ENCODE data around the gene CAB39.

CAB39 gene

DNA sequence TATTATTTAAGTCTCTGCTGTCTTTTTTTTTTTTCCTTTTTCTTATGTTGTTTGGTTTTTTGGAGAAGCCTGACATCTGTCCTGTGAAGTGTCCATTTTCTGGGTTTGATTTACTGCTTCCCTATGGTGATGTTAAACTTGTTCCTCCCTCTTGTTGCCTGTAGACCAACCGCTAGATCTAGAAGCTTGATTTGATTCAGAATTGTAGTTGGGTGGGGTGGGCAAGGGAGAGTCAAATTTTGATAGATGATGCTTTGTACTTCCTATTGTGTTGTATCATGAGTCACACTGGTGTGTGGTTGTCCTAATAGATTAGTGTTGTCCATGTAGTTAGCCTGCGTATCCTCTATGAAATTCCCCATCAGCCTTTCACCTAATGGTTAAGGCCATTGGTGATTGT, 35.4 kb downstream of the CAB39 start:
- DNase-seq (ENCODE audit: extremely low read depth in 1 of 2, low read depth in 1 of 2) = no peak

DNA sequence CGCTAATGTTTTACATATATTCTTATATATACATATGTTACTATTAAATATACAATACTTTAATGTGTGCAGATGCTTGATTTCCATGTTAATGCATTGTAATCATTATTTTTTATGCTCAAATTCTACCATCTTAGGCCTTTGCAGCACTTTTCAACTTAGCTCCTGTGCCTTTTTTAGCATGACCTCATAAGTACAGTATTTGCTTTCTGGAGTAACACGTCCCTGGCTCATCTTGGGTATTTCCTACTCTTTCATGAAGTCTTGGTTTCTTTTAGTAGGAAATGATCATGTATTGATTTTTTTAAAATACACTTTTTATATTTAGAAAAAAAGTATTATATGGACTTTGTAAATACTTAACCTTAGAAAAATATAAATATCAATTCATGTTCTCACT, 36.5 kb downstream of the CAB39 start:
- no peak for DNase-seq (ENCODE audit: extremely low read depth in 1 of 2, low read depth in 1 of 2)

DNA sequence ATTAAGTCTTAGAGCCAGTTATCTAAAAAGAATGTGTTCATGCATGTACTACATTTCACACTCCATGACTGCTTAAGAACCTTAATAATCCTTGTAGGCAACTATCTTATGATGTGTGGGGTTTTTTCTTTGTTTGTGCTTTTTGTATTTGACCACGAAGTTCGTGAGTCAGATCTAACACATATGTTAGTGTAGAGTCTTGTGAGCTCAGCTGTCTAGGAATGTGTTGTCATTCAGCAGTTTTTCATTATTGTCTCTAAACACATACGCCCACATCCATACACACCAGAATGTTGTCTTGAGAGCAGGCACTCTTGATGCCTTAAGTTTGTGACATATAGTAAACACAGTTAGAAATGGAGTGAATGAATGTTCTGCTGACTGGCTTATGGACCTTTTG, 38.4 kb downstream of the CAB39 start:
- no peak for DNase-seq (ENCODE audit: extremely low read depth in 1 of 2, low read depth in 1 of 2)

DNA sequence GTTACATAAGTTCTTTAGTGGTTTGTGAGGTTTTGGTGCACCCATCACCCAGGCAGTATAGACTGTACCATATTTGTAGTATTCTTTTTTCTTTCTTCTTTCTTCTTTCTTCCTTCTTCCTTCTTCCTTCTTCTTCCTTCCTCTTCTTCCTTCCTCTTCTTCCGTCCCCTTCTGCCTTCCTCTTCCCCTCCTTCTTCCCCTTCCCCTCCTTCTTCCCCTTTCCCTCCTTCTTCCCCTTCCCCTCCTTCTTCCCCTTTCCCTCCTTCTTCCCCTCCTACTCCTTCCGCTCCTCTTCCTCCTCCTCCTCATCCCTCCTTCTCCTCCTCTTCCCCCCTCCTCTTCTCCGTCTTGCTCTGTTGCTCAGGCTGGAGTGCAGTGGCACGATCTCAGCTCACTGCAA, 41.6 kb downstream of the CAB39 start:
- no peak for DNase-seq (ENCODE audit: extremely low read depth in 1 of 2, low read depth in 1 of 2)

DNA sequence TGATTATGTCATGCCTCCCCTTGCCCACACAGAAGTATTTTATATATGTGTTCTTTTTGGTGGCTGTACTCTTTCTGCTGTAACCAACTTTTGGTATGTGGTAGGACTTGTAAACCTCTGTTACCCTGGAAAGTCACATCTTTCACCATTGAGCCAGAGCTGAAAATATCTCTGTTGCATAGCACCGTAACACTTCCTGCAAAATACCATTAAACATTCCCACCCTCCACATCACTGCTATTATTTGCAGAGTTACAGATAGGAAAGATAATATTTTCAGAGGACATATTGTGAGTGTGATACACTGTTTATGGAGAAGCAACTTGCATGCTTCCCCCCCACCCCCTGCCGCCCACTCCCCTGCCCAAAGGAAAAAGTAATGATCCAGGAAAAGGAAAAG, 44.8 kb downstream of the CAB39 start:
- no peak for DNase-seq (ENCODE audit: extremely low read depth in 1 of 2, low read depth in 1 of 2)

DNA sequence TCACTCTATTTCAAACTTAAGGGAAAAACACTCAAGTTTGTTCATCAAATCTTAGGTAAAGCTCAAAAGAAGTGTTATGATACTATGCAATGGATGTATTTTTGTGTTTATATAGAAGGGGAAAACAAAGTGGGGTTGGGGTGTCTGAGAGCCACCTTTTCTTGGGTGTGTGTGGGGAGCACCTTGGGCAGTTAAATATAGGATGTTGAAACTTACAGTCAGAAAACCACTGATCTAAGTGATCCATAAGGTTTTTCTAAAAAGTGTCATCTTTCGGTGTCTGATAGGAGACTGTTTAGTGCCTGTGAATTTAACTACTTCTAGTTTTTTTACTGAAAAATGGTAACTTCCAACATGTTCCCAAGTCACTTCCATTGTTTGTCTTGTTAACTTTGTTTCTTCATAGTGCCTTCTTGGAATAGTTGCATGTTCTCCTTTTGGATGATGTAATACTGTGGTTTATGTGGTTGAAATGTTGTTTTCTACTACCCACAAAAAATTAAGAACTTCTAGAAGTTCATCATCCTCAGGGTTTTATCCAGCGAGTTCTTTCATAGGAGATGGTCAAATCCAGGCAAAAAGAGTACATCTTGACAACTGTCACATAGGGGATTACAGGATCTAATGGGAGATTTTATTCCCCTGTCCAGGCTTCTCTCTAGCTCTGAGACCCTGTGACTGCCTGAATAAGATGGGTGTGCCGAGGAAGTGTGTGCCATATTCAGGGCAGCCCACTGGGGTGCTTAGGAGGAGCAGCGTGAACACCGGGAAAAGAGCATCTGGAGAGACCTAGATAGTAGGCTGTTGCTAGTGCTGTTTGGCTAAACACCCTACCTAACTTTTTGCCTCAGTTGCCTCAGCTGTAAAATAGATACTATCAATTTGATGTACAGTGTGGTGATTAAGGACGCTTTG, 46.2 kb downstream of the CAB39 start:
- no peak for DNase-seq (ENCODE audit: extremely low read depth in 1 of 2, low read depth in 1 of 2)

DNA sequence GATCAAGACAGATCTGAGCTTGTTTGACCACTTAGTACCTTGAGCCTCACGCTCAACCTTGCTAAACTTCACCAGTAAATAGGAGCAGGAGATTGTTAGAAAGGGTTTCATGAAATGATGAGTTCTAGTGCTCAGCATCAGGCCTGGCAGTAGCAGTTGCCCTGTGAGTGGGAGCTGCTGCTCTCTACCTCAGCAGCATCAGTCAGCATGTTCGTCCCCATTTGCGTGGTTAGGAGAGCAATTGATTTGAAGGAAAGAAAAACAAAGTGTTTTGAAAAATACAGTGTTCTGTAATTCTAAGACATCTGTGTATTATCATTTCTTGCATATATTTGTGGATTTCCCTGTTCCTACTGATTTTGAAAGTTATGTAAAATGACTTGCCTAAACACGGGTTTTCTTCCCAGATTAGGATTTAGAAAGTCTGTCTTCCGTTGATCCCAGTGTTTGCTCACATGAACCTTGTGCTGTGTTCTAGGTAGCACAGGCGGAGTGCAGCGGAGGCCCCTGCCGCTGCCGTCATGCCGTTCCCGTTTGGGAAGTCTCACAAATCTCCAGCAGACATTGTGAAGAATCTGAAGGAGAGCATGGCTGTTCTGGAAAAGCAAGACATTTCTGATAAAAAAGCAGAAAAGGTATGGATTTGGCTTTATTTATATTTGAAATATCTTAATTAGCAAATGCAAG, 47.0 kb downstream of the CAB39 start:
- no peak for DNase-seq (ENCODE audit: extremely low read depth in 1 of 2, low read depth in 1 of 2)

DNA sequence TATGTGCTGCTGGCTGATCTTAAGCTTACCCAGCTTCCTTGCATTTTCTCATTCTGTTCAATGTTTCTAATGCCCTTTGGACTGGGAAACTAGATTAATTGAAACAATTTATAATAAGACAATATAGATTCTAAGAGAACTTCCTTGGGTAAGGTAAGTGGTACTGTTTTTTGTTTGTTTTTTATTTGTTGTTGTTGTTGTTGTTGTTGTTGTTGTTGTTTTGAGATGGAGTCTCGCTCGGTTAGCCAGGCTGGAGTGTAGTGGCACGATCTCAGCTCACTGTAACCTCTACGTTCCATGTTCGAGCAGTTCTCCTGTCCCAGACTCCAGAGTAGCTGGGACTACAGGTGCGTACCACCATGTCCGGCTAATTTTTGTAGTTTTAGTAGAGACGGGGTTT, 49.1 kb downstream of the CAB39 start:
- no peak for DNase-seq (ENCODE audit: extremely low read depth in 1 of 2, low read depth in 1 of 2)

DNA sequence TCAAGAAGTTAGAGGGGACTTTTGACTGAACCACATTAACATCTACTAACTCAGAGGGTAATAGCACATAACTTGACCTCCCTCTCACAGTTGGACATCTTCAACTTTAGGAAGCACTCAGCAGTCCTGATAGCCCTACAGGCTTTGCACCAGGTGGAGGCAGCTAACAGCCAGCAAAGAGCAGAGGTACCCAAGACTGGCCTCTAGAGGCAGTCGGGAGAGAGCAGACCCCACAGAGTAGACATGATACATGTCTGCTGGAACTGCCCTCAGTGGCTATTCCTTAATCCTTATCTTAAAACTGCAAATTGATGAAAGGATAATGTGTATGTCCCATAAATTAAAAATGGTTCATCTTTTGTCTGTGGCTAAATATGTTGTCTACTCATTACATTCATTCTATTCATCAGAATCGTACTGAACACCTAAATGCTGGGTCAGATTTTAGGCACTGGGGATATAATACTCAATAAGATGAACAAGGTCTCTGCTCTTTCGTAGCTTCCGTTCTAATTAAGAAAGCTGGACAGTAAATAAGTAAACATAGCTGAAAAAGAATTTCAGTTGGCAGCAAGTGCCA, 49.8 kb downstream of the CAB39 start:
- DNase-seq (ENCODE audit: extremely low read depth in 1 of 2, low read depth in 1 of 2) = no peak

DNA sequence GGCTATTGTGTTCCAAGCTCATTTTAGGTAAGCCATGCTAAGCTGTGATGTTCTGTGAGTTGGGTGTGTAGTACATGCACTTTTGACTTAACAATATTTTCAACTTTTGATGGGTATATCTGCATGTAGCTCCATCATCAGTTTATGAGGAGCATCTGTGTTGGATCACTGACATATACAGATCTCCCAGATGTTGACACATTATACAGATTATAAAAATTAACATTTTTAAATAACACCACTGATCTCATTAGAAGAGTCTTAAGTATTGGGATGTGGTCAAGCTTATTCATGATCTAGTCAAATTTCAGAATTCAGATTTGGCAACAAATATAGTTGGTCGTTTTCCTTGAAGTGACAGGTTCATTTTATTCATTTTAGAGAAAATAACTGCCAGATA, 51.7 kb downstream of the CAB39 start:
- DNase-seq (ENCODE audit: extremely low read depth in 1 of 2, low read depth in 1 of 2) = no peak

DNA sequence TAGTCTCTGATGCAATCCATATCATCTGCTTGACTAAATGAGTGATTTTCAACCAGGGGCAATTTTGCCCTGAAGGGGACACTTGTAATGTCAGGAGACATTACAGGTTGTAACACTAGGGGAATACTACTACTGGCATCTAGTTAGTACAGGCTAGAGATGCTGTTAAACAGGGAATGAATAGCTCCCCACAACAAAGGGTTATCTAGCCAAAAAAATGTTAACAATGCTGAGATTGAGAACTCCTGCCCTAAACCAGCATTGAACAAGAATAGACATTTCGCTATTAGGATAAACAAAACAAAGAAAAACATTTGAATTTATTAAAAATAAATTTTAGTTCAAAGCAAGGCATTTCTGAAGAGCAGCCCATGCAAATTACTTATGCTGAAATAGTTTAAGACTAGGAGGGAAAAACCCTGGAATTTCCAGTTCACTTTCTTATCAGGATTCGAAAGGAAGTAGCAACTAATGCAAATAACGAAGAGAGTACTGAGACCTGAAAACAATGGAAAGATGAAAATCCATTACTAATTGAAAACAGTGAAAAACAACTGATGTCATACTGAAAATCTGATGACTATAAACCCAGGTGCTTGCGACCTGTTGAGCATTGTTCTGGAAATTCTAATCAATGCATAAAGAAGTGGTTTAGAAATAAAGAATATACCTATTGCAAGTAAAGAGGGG, 53.1 kb downstream of the CAB39 start:
- DNase-seq (ENCODE audit: extremely low read depth in 1 of 2, low read depth in 1 of 2) = no peak

DNA sequence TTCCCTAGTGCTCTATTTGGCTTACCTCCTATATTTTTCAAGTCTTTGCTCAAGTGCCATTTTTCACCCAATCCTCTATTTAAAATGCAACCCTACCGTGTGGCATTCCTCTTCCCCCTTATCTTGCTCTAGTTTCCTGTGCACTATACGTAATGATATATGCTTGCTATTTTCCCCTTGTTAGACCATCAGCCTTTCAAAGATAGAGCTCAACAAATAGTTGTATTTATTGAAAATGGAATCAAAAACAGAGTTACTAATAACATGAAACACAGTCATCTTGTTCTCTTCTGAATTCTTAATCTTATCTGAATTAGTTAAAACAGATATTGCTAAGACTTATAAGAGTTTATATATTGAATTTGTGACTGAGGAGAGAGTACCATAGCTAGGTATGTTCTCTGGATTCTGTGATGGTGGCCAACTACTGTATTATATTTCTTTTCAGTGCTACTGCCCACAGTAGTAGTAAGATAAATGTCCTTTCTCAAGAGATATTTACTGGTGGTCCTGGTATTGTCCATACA, 55.3 kb downstream of the CAB39 start:
- no peak for DNase-seq (ENCODE audit: extremely low read depth in 1 of 2, low read depth in 1 of 2)

DNA sequence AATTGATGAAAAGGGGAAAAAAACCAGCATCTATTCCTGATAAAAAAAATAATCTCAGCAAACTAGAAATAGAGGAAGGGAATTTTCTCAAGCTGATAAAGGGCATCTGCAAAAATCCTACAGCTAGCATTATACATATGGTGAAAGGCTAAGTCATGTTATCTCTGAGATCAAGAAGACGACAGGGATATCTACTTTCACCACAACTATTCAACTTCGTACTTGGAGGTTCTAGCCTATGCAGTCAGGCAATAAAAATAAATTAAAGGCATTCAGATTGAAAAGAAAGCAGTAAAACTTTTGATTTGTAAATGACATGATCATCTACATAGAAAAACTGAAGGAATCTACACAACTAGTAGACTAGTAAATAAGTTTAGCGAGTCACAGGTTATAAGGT, 58.2 kb downstream of the CAB39 start:
- DNase-seq (ENCODE audit: extremely low read depth in 1 of 2, low read depth in 1 of 2) = no peak

DNA sequence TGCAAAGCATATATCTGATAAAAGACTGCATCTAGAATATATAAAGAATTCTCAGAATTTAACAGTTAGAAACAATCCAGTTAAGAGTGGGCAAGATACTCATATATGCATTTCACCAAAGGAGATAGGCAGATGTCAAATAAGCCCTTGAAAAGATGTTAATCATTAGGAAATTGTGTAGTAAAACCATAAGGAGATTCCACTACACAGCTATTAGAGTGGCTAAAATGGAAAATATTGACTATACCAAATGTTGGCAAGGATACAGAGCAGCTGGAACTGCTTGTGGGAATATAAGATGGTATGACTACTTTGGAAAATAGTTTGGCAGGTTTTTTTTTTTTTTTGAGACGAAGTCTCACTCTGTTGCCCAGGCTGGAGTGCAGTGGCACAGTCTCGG, 59.5 kb downstream of the CAB39 start:
- no peak for DNase-seq (ENCODE audit: extremely low read depth in 1 of 2, low read depth in 1 of 2)

DNA sequence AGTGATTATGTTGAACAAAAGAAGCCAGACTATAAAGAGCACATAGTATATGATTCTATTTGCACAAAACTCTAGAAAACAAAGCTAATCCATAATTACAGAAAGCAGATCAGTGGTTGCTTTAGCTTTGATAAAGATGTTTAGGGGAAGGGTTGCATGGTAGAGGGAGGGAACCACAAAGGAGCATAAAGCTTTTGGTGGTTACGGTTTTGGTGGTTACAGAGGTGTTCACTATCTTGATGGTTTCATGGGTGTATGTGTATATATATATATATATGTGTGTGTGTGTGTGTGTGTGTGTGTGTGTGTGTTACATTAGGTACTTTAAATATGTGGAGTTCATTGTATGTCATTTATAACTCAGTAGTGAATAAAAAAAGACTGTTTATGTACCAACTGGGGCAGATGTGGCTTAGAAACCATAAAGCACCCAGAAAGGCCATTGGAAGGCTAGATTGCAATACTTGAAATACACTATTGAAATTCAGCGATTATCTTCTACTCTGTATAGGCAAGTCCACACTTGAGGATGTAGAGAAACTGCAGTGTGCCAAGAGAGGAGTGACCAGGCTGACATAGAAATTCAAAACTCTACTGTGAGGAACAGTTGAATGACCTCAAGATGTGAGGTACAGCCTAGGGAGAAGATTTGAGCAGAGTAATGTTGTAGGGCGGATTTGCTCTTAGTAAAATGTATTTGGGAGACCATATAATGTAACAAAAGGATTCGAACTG, 60.6 kb downstream of the CAB39 start:
- DNase-seq (ENCODE audit: extremely low read depth in 1 of 2, low read depth in 1 of 2) = no peak

DNA sequence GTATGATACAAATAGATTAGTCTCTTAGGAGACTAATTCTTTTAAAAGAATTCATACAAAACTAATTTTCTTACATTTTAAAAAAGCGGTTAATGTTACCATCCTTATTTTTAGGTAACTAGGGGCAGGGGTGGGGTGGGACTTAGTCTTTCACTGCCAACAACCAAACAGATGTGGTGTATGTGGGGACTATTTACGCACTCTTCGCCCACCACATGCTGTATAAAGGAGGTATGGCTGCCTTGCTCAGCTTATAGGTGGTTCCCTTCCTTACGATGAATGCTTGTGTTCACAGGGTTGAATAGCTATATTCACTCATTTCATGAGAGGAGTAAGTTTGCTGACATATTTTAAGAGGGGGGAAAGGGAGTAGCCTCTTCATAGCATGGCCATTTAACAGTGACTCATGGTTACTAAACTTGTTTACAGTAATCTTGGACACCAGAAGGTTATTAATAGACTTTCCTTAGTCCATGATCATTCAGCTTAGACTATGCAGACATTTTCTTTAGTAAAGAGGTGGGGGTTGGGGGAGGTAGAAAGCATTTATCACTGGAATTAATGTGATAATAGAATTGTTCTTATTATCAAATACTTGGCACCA, 61.8 kb downstream of the CAB39 start:
- DNase-seq (ENCODE audit: extremely low read depth in 1 of 2, low read depth in 1 of 2) = no peak

DNA sequence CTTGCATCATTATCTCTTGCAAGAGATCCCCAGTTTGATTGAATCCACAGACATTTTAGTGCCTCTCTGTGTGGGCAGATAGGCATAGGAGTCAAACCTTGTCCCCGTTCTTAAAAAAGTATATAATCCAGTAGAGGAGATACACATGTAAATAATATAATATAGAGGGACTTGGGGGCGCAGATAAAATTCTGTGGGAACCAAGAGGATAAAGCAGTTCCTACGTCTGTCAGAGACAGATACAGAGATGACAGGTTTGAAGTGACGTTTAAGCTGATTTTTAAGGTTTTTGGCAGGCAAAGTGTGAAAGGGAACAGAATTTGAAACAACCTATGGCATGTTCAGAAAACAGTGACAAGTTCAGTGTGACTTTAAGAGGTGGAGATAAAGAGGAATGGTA, 63.1 kb downstream of the CAB39 start:
- DNase-seq (ENCODE audit: extremely low read depth in 1 of 2, low read depth in 1 of 2) = no peak

DNA sequence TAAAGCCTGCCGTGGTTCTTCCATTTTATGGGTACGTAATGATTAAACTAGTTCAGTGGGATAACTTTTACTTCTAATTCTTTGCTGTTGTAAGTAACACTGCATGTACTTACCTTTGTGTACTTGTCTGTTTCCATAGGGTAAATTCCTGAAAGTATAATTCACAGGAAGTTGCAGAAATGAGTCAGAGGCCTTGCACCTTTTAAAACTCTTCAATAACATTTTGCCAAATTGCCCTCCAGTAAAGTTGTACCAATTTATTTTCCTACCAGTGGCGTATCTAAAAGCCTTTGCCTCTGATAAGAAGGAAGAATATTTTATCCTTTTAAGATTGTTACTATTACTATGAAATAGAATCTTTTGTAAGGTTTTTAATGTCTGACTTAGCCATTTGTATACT, 65.1 kb downstream of the CAB39 start:
- DNase-seq (ENCODE audit: extremely low read depth in 1 of 2, low read depth in 1 of 2) = no peak

DNA sequence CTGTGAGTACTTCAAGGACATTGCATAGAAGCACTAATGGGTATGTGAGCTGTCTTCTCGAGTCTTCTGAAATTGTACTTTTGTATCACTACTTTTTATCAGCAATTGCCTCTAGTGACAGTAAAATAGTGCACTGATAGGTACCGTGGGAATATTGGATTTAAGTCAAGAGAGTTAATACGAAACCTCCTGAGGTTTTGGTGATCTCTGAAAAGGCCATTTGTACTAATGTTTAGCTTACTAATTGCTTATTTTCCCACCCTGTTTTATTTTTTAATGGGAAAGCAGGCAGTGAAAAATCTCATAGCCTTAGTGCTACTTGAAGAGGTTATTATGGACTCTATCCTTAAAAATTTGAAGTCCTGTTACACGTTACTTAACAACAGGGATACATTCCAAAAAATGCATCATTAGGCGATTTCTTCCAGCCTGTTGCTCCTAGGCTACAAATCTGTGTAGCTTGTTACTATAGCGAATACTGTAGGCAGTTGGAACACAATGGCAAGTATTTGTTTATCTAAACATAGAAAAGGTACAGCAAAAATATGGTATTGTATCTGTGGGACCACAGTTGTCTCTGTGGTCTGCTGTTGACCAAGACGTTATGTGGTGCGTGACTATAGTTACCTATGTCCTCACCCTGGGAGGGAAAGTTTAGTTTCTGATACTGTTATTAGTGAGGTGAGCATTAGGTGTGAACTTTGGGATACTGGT, 65.9 kb downstream of the CAB39 start:
- no peak for DNase-seq (ENCODE audit: extremely low read depth in 1 of 2, low read depth in 1 of 2)

DNA sequence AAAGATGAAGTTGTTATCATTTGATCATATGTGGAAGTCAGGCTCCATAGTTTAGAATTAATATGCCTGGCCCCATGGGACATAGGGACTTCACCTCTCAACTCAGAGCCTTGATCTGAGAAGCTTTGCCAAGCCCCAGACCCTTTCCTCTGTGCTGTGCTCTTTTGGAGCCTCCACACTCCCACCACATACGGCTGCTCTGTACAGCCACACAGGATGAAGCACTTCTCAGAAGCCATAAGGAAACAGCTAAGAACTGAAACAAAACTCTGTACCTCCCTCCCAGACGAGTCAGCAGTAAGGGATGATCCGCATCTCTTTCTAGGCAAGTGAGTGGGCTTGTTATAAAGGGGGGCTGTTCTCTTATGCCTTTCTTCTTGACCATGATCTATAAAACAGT, 66.5 kb downstream of the CAB39 start:
- DNase-seq (ENCODE audit: extremely low read depth in 1 of 2, low read depth in 1 of 2) = no peak

All from activated CD8-positive, alpha-beta memory T cell treated with anti-CD3 and anti-CD28 coated beads for 1 hour (primary cell).